OCI-LY1 (cell line): ENCODE results near the gene FHOD3.

Source experiments
- EZH2 ChIP-seq: fragments of 200-600 bp; sonication (generic), shearing (Covaris generic); IDR thresholded peaks from 2 replicates; pipeline ENCODE4 v1.8.0; 2017; ENCODE audit warnings: borderline replicate concordance, mixed run types, mild to moderate bottlenecking, antibody characterized with exemption, low read length, moderate library complexity, mixed read lengths
- TF ChIP-seq, protein P1 (sequence below): fragments of 200-600 bp; sonication (generic), shearing (Covaris generic); IDR thresholded peaks from 2 replicates; pipeline ENCODE4 v1.5.1; 2017; ENCODE audit warnings: mild to moderate bottlenecking, antibody characterized with exemption, low read length, moderate library complexity, mixed read lengths

DNA sequence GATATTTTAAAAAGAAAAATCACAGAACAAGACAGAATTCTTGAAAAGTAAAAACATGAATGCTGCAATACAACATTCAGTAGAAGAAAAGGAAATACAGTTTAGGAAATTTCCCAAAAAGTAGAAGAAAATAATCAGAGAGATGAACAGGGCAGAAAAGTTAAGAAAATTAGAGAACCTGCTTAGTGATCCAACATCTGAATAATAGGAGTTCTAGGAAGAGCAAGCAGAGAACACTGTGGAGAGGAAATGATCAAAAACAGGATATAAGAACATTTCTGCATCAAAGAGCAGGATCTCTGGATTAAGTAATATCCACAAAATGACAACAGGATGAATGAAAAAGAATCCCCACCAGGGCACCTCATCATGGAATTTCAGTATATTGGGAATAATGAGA lies 8.8 kb upstream of the FHOD3 start:
- TF ChIP-seq, protein P1, sequence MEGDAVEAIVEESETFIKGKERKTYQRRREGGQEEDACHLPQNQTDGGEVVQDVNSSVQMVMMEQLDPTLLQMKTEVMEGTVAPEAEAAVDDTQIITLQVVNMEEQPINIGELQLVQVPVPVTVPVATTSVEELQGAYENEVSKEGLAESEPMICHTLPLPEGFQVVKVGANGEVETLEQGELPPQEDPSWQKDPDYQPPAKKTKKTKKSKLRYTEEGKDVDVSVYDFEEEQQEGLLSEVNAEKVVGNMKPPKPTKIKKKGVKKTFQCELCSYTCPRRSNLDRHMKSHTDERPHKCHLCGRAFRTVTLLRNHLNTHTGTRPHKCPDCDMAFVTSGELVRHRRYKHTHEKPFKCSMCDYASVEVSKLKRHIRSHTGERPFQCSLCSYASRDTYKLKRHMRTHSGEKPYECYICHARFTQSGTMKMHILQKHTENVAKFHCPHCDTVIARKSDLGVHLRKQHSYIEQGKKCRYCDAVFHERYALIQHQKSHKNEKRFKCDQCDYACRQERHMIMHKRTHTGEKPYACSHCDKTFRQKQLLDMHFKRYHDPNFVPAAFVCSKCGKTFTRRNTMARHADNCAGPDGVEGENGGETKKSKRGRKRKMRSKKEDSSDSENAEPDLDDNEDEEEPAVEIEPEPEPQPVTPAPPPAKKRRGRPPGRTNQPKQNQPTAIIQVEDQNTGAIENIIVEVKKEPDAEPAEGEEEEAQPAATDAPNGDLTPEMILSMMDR = no peak
- no peak for TF ChIP-seq EZH2
